Esophagus muscularis mucosa (tissue), 4 donors: ENCODE data around the gene KPNA6. TPM values are rescaled to one million over a fixed set of nuclear protein-coding genes. Genes with fewer than 3 reads are reported as not detected.

Source experiments
- DNase-seq: peaks from one replicate; pipeline ENCODE4 v3.0.0-alpha.2; 2017; ENCODE audit errors: extremely low spot score
- H3K27ac ChIP-seq, 4 donors: fragments of 200-600 bp; sonication (generic); replicated peaks in 1 of 4; 1 replicate in 3 of 4; 2 replicates in 1 of 4; pipeline ENCODE4 v1.5.1; 2016 to 2019; ENCODE audit warnings: mild to moderate bottlenecking in 1 of 4
- H3K27me3 ChIP-seq, 4 donors: fragments of 200-600 bp; sonication (generic); one replicate each; pipeline versions ENCODE4 v1.5.1 to v1.6.0; 2016 to 2019
- H3K36me3 ChIP-seq, 4 donors: fragments of 200-600 bp; sonication (generic); one replicate each; pipeline ENCODE4 v1.5.1; 2016 to 2019
- H3K4me1 ChIP-seq, 4 donors: fragments of 200-600 bp; sonication (generic); one replicate each; pipeline ENCODE4 v1.5.1; 2016 to 2019
- H3K4me3 ChIP-seq, 4 donors: fragments of 200-600 bp; sonication (generic); 1 replicate in 2 of 4; 2 replicates in 2 of 4; pipeline ENCODE4 v1.5.1; 2016 to 2019; ENCODE audit warnings: mild to moderate bottlenecking in 4 of 4, moderate library complexity in 1 of 4
- H3K9me3 ChIP-seq, 4 donors: fragments of 200-600 bp; sonication (generic); 1 replicate in 3 of 4; 2 replicates in 1 of 4; pipeline ENCODE4 v1.5.1; 2016 to 2019
- CTCF ChIP-seq, 3 experiments: fragments of 200-600 bp in 2 of 3; fragments of 450-650 bp in 1 of 3; sonication (generic) in 2 of 3; IDR thresholded peaks; one replicate each; pipeline ENCODE4 v1.5.1; 2017 to 2019; ENCODE audit warnings: antibody characterized with exemption in 3 of 3, mild to moderate bottlenecking in 2 of 3, moderate library complexity in 1 of 3
- EP300 ChIP-seq: sonication (generic); formaldehyde crosslinking; IDR thresholded peaks from one replicate; pipeline ENCODE4 v1.6.1; 2017; ENCODE audit warnings: antibody characterized with exemption
- POLR2A ChIP-seq: fragments of 450-650 bp; IDR thresholded peaks from one replicate; pipeline ENCODE4 v1.6.1; 2017; ENCODE audit warnings: antibody characterized with exemption, moderate library complexity, mild to moderate bottlenecking, low read depth
- POLR2AphosphoS5 ChIP-seq, 2 donors: sonication (generic); formaldehyde crosslinking; IDR thresholded peaks; one replicate each; pipeline ENCODE4 v1.6.1; 2017; ENCODE audit warnings: antibody characterized with exemption in 2 of 2
- WGBS: methylation state at CpG from one replicate; pipeline ENCODE4 v1.1.5; 2018; 5-methylcytosine and 5-hydroxymethylcytosine counted together
- intact Hi-C: fragments of 100-400 bp; cut with DNase I; formaldehyde crosslinking; loops from one replicate; pipeline ENCODE4 v1.15.1; 2023
- total RNA-seq, 4 donors: library from RNA; depleted of rRNA; stranded (reverse); fragments of >200 nt; gene quantifications; one replicate each; pipeline versions ENCODE4 v1.1.0 to v1.2.1, GENCODE V29; 2016

KPNA6 gene
- total RNA-seq, 4 donors from 2014 or later = 47.8 to 71.3 (median 55.4) TPM

- 96% methylated on average over 9 of the region's 9 CpGs for WGBS
- Histone ChIP-seq H3K36me3 (peaks cover 9 to 71% (median 53%) of the 10 kb centered on the region in 4 donors), H3K4me1 (no peaks in the 10 kb centered on the region), H3K27ac (no peak overlapping the region), H3K9me3 (no peaks in the 10 kb centered on the region), H3K4me3 (no peak overlapping the region), H3K27me3 (no peaks in the 10 kb centered on the region)
- intact Hi-C loops = no loop called here
- DNase-seq = no peak
- TF ChIP-seq EP300 (no peak), POLR2AphosphoS5 (IDR thresholded peaks at IDR 0.05) (no peak), CTCF (IDR thresholded peaks at IDR 0.05) (no peak), POLR2A (no peak)
Measured at GRCh38 chr1:32100807-32101708, 6.8 kb upstream of the KPNA6 start.

GRCh38 chr1:32104127-32104526, 3.7 kb upstream of the KPNA6 start:
- intact Hi-C loops = no loop called here
- WGBS = 77% methylated on average over 4 of the region's 4 CpGs
- H3K9me3 ChIP-seq = no peaks in the 10 kb centered on the region
- no peaks in the 10 kb centered on the region for H3K27me3 ChIP-seq
- peaks cover 0 to 40% (median 31%) of the 10 kb centered on the region in 4 donors for H3K36me3 ChIP-seq
- no peak for TF ChIP-seq POLR2AphosphoS5 (IDR thresholded peaks at IDR 0.05)
- no peak for TF ChIP-seq POLR2A
- TF ChIP-seq EP300 = no peak
- no peak for TF ChIP-seq CTCF (IDR thresholded peaks at IDR 0.05)
- DNase-seq = no peak
- H3K27ac ChIP-seq = no peak overlapping the region
- H3K4me3 ChIP-seq = no peak overlapping the region
- H3K4me1 ChIP-seq = peaks cover 6 to 13% (median 9%) of the 10 kb centered on the region in 4 donors

- H3K27ac ChIP-seq = no peak overlapping the region
- intact Hi-C loops = loop anchor here (5.0 kb wide), 1 partner anchor 33 kb away; the partner anchor contains the start of gene TMEM39B
- peaks cover 16 to 25% (median 21%) of the 10 kb centered on the region in 4 donors for H3K4me1 ChIP-seq
- WGBS = 100% methylated on average over 1 of the region's 1 CpG
- H3K4me3 ChIP-seq = no peak overlapping the region
- no peaks in the 10 kb centered on the region for H3K27me3 ChIP-seq
- no peaks in the 10 kb centered on the region for H3K9me3 ChIP-seq
- TF ChIP-seq POLR2A (no peak), EP300 (no peak), POLR2AphosphoS5 (IDR thresholded peaks at IDR 0.05) (no peak), CTCF (IDR thresholded peaks at IDR 0.05) (no peak)
- DNase-seq = no peak
- H3K36me3 ChIP-seq = peaks cover 0 to 28% (median 20%) of the 10 kb centered on the region in 4 donors
Measured at GRCh38 chr1:32105338-32105737, 2.5 kb upstream of the KPNA6 start.

GRCh38 chr1:32106663-32107275, 1.1 kb upstream of the KPNA6 start:
- Histone ChIP-seq H3K27me3 (no peaks in the 10 kb centered on the region), H3K27ac (no peak overlapping the region), H3K4me3 (peak overlapping the region in 3 of 4 donors; percentile 84 to 93 (median 91)), H3K36me3 (peaks cover 0 to 14% (median 12%) of the 10 kb centered on the region in 4 donors), H3K9me3 (no peaks in the 10 kb centered on the region), H3K4me1 (peaks cover 30 to 39% (median 36%) of the 10 kb centered on the region in 4 donors)
- 90% methylated on average over 9 of the region's 9 CpGs for WGBS
- intact Hi-C loops = loop anchor here (5.0 kb wide), 1 partner anchor 34 kb away; the partner anchor contains the start of gene TMEM39B
- DNase-seq = no peak
- TF ChIP-seq POLR2AphosphoS5 (IDR thresholded peaks at IDR 0.05) (no peak), POLR2A (no peak), EP300 (no peak), CTCF (IDR thresholded peaks at IDR 0.05) (no peak)
